Body of pancreas (tissue), 4 donors: ENCODE measurements around the gene ADRM1.

Experiments
- POLR2A ChIP-seq, 3 donors: fragments of 450-650 bp; IDR thresholded peaks; one replicate each; pipeline ENCODE4 v1.6.1; 2016; ENCODE audit warnings: antibody characterized with exemption in 3 of 3, mild to moderate bottlenecking in 2 of 3
- TF ChIP-seq, protein P1 (sequence below), 7 experiments: fragments of 450-650 bp in 4 of 7; fragments of 200-600 bp in 3 of 7; sonication (generic) in 3 of 7; IDR thresholded peaks; one replicate each; pipeline ENCODE4 v1.5.1; 2016 to 2019; ENCODE audit warnings: antibody characterized with exemption in 7 of 7

DNA sequence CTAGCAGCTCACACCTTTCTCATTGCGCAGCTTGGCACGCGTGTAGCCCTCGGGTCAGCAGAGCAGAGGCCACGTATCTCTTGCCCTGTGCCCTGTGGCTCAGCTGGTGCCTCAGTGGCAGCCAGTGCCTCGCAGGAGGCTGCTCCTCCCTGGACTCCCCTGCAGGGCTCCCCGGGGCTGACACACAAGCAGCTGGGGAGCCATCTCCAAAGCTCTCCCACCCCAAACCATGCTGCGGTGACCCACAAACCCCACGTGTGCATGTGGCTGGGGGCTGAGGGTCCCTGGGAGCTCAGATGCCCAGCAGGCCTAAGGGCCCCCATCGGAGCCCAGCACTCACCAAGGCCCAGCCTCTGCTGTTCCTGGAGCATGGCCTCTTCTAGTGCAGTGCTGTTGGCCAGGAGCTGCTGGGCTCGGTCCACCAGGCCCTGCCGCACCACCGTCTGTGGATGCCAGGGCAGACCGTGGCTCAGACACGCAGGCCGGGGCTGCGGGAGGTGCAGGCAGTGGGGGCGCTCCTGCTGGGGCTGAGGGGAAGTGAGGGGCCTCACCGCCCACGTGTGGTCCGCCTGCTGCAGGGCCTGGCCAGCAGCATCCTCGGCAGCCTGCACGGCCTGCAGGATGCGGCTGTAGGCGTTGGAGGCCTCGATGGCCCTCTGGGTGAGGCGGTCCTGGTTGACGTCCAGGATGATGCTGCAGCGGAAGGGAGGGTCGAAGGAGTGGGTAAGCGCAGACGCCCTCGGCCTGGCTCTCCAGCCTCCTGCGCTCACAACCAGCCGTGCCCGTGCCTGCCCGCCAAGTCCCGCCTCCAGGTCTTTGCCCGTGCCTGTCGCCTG lies 13.8 kb downstream of the ADRM1 start:
- TF ChIP-seq, protein P1, sequence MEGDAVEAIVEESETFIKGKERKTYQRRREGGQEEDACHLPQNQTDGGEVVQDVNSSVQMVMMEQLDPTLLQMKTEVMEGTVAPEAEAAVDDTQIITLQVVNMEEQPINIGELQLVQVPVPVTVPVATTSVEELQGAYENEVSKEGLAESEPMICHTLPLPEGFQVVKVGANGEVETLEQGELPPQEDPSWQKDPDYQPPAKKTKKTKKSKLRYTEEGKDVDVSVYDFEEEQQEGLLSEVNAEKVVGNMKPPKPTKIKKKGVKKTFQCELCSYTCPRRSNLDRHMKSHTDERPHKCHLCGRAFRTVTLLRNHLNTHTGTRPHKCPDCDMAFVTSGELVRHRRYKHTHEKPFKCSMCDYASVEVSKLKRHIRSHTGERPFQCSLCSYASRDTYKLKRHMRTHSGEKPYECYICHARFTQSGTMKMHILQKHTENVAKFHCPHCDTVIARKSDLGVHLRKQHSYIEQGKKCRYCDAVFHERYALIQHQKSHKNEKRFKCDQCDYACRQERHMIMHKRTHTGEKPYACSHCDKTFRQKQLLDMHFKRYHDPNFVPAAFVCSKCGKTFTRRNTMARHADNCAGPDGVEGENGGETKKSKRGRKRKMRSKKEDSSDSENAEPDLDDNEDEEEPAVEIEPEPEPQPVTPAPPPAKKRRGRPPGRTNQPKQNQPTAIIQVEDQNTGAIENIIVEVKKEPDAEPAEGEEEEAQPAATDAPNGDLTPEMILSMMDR (IDR thresholded peaks at IDR 0.05), result no peak
- no peak for TF ChIP-seq POLR2A (IDR thresholded peaks at IDR 0.05)
